Panc1 (cell line): Measurements from ENCODE around the gene COTL1. TPM values are rescaled to one million over a fixed set of nuclear protein-coding genes. Genes with fewer than 3 reads are reported as not detected.

ENCODE experiments used
- ATAC-seq: fragments of 200-7000 bp; cut with Tn5 transposase; 2 replicates; pipeline ENCODE4 v1.9.1; 2020; ENCODE audit warnings: mild to moderate bottlenecking, moderate library complexity
- BruUV-seq: library from RNA; stranded (reverse); fragments of 400-500 nt; replicated peaks from 2 replicates; lab custom pipeline; 2021; lab: Mats Ljungman, UMichigan
- CTCF ChIA-PET: fragments of 300-600 bp; sonication (Branson Sonifier 250); formaldehyde crosslinking; loops from one replicate; lab custom pipeline; 2022; ENCODE audit warnings: antibody characterized with exemption; lab: Charles Lee
- POLR2A ChIA-PET: fragments of 300-600 bp; sonication (Branson Sonifier 250); formaldehyde crosslinking; loops from one replicate; lab custom pipeline; 2022; ENCODE audit warnings: antibody characterized with exemption; lab: Charles Lee
- DNase-seq: peaks from one replicate; pipeline ENCODE4 v3.0.0-alpha.2; 2010; ENCODE audit warnings: low read depth, low spot score
- H3K27ac ChIP-seq: 2 replicates; pipeline ENCODE4 v1.5.1; 2011; ENCODE audit warnings: mild to moderate bottlenecking, low read length, inconsistent platforms
- H3K27me3 ChIP-seq: fragments of 200-500 bp; sonication (Bioruptor generic); 2 replicates; pipeline ENCODE4 v1.6.0; 2014; ENCODE audit warnings: low read length, inconsistent platforms; ENCODE audit not compliant: control insufficient read depth, insufficient read depth
- H3K36me3 ChIP-seq: fragments of 200-500 bp; sonication (Bioruptor generic); 2 replicates; pipeline ENCODE4 v1.5.1; 2014; ENCODE audit warnings: inconsistent platforms, mild to moderate bottlenecking, low read length, moderate library complexity; ENCODE audit not compliant: control insufficient read depth, insufficient read depth
- H3K4me1 ChIP-seq: 2 replicates; pipeline ENCODE4 v1.5.1; 2011; ENCODE audit warnings: inconsistent platforms, mild to moderate bottlenecking, low read length, moderate library complexity; ENCODE audit not compliant: control insufficient read depth, insufficient read depth
- H3K4me3 ChIP-seq, 2 experiments: 2 replicates each; pipeline ENCODE4 v1.5.1; 2011 to 2012; ENCODE audit warnings: low read depth in 2 of 2, low read length in 2 of 2, mild to moderate bottlenecking in 2 of 2, inconsistent platforms in 1 of 2, moderate library complexity in 1 of 2
- H3K9me3 ChIP-seq: fragments of 200-500 bp; sonication (Bioruptor generic); 2 replicates; pipeline ENCODE4 v1.5.1; 2014; ENCODE audit warnings: low read depth, mild to moderate bottlenecking, inconsistent platforms, low read length, moderate library complexity; ENCODE audit not compliant: control insufficient read depth, insufficient read depth
- CTCF ChIP-seq: fragments of 450-650 bp; IDR thresholded peaks from 2 replicates; pipeline ENCODE4 v1.5.1; 2017; ENCODE audit warnings: mild to moderate bottlenecking
- POLR2AphosphoS5 ChIP-seq: IDR thresholded peaks from 2 replicates; pipeline ENCODE4 v1.6.1; 2012; ENCODE audit warnings: mild to moderate bottlenecking, low read depth, low read length, moderate library complexity
- REST ChIP-seq, 2 experiments: IDR thresholded peaks; 2 replicates each; pipeline ENCODE4 v1.6.1; 2011 to 2012; ENCODE audit warnings: low read depth in 2 of 2, control low read depth in 1 of 2, low read length in 1 of 2, mild to moderate bottlenecking in 1 of 2, moderate library complexity in 1 of 2; ENCODE audit not compliant: insufficient read depth in 1 of 2
- SIN3A ChIP-seq: IDR thresholded peaks from 2 replicates; pipeline ENCODE4 v1.6.1; 2012; ENCODE audit warnings: low read depth, mild to moderate bottlenecking, low read length, moderate library complexity, borderline replicate concordance; ENCODE audit not compliant: insufficient read depth
- TCF7L2 ChIP-seq: IDR thresholded peaks from 2 replicates; pipeline ENCODE4 v1.6.1; 2011; ENCODE audit warnings: mild to moderate bottlenecking, low read depth, low read length, inconsistent platforms
- in situ Hi-C: cut with HindIII; loops from 2 replicates; pipeline ENCODE4 v1.10.0; 2016; ENCODE audit warnings: low sequenced_read_pairs, low pct_unique_long_range_greater_than_20kb
- intact Hi-C: fragments of 100-400 bp; cut with micrococcal nuclease; formaldehyde crosslinking; loops from one replicate; pipeline ENCODE4 v1.10.0; 2022; ENCODE audit not compliant: unreplicated experiment
- total RNA-seq: library from RNA; stranded (reverse); gene quantifications from one replicate; pipeline ENCODE4 v1.2.1, GENCODE V29; 2021; ENCODE audit not compliant: unreplicated experiment

COTL1 gene
- total RNA-seq, 1 experiment from 2014 or later, result 302 TPM

- Histone ChIP-seq H3K27ac (no peak overlapping the region), H3K4me3 (no peak overlapping the region), H3K9me3 (no peaks in the 10 kb centered on the region), H3K27me3 (no peaks in the 10 kb centered on the region), H3K36me3 (no peaks in the 10 kb centered on the region), H3K4me1 (no peaks in the 10 kb centered on the region)
- DNase-seq (no peak), ATAC-seq (0 out of 2 replicates have a peak, but pooled peaks have one; percentile 25)
- intact Hi-C loops (no loop called here), in situ Hi-C loops (no loop called here)
- ChIA-PET POLR2A (no interaction called here), CTCF (interaction anchor here (0.6 to 0.8 kb wide), 2 partner anchors 9 to 15 kb away, joined by 3 read pairs; no protein-coding TSS in a partner anchor)
- TF ChIP-seq CTCF (no peak), REST (IDR thresholded peaks at IDR 0.05; ENCODE audit: insufficient read depth in 1 of 2, low read depth in 2 of 2, low read length in 1 of 2) (no peak), TCF7L2 (no peak), POLR2AphosphoS5 (no peak), SIN3A (no peak)
- BruUV-seq, result no TSS peak
These were observed 97.0 kb downstream of the COTL1 start for GRCh38 chr16:84520725-84521496.

GRCh38 chr16:84519855-84520254 is 98.0 kb downstream of the COTL1 start:
- Histone ChIP-seq H3K4me3 (no peak overlapping the region), H3K36me3 (no peaks in the 10 kb centered on the region), H3K9me3 (no peaks in the 10 kb centered on the region), H3K27me3 (no peaks in the 10 kb centered on the region), H3K4me1 (no peaks in the 10 kb centered on the region), H3K27ac (no peak overlapping the region)
- DNase-seq (no peak), ATAC-seq (no peak)
- TF ChIP-seq SIN3A (no peak), REST (IDR thresholded peaks at IDR 0.05; ENCODE audit: insufficient read depth in 1 of 2, low read depth in 2 of 2, low read length in 1 of 2) (no peak), TCF7L2 (no peak), POLR2AphosphoS5 (no peak), CTCF (no peak)
- ChIA-PET POLR2A (no interaction called here), CTCF (interaction anchor here (0.6 kb wide), 1 partner anchor 14 kb away, joined by 3 read pairs; no protein-coding TSS in a partner anchor)
- in situ Hi-C loops, result no loop called here
- no TSS peak for BruUV-seq
- intact Hi-C loops, result no loop called here
